ENCODE measurements around the gene CRHR1.

The CRHR1 gene

GRCh38 chr17:45868276-45868675, 84.2 kb downstream of the CRHR1 start:
- H3K4me3 ChIP-seq (ENCODE audit: low read depth, low read length), result no peak overlapping the region
- TF ChIP-seq, protein P1, sequence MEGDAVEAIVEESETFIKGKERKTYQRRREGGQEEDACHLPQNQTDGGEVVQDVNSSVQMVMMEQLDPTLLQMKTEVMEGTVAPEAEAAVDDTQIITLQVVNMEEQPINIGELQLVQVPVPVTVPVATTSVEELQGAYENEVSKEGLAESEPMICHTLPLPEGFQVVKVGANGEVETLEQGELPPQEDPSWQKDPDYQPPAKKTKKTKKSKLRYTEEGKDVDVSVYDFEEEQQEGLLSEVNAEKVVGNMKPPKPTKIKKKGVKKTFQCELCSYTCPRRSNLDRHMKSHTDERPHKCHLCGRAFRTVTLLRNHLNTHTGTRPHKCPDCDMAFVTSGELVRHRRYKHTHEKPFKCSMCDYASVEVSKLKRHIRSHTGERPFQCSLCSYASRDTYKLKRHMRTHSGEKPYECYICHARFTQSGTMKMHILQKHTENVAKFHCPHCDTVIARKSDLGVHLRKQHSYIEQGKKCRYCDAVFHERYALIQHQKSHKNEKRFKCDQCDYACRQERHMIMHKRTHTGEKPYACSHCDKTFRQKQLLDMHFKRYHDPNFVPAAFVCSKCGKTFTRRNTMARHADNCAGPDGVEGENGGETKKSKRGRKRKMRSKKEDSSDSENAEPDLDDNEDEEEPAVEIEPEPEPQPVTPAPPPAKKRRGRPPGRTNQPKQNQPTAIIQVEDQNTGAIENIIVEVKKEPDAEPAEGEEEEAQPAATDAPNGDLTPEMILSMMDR (IDR thresholded peaks at IDR 0.05; ENCODE audit: low read depth, low read length, missing control alignments), result no peak
- DNase-seq (ENCODE audit: low read depth), result no peak

DNA sequence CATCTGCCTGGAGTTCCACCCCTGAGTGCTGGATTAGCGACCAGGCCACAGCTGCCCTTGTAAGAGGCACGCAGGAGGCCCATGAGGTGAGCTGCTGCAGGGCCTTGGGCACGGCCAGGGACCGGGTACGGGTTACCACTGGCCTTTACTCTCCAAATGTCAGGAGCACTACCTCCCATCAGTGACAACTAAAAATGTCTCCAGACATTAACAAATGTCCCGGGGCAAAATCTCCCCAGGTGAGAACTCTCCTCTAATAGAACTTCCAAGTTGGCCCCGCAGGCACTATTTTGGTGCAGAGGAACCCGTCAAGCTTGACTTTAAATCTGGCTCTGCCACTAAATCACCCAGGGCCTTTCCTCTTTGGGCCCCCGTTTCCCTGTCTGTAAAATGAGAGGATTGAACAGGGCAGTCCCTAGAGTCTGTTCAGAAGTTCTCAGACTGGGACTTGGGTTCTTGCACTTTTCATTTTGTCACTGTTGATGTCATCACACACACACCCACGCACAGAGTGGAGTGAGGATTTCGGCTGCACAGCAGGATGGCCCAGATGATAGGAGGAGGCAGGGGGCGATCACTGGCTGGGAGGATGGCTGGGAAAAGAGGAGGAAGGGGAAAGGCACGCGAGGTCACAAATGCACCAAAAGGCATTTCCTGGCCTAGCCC, 85.7 kb downstream of the CRHR1 start:
- TF ChIP-seq, protein P1 (IDR thresholded peaks at IDR 0.05; ENCODE audit: low read depth, low read length, missing control alignments), result no peak
- H3K4me3 ChIP-seq (ENCODE audit: low read depth, low read length), result no peak overlapping the region
- no peak for DNase-seq (ENCODE audit: low read depth)

GRCh38 chr17:45870342-45870974, 86.3 kb downstream of the CRHR1 start:
- TF ChIP-seq, protein P1 (IDR thresholded peaks at IDR 0.05; ENCODE audit: low read depth, low read length, missing control alignments), result no peak
- no peak for DNase-seq (ENCODE audit: low read depth)
- no peak overlapping the region for H3K4me3 ChIP-seq (ENCODE audit: low read depth, low read length)

DNA sequence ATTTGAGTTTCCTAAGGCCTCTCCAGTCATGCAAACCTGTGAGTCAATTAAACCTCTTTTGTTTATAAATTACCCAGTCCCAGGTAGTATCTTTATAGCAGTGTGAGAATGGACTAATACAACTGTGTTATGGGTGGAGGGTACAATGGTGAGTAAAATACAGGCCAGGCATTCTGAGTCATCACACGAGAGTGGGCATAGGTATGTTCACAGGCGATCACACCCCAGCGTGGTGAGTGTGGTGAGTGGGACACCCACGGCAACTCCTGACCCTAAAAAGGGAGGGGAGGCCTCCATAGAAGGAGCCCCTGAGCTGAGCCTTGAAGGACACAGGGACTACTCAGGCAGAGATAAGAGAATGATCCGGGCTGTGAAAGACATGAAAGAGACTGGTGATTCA, 87.6 kb downstream of the CRHR1 start:
- DNase-seq (ENCODE audit: low read depth), result no peak
- TF ChIP-seq, protein P1 (IDR thresholded peaks at IDR 0.05; ENCODE audit: low read depth, low read length, missing control alignments), result no peak

GRCh38 chr17:45873728-45874127, 89.6 kb downstream of the CRHR1 start:
- TF ChIP-seq, protein P1 (IDR thresholded peaks at IDR 0.05; ENCODE audit: low read depth, low read length, missing control alignments), result no peak
- no peak overlapping the region for H3K4me3 ChIP-seq (ENCODE audit: low read depth, low read length)
- DNase-seq (ENCODE audit: low read depth), result no peak

More for the DNA sequence above, 87.6 kb downstream of the CRHR1 start:
- H3K4me3 ChIP-seq (ENCODE audit: low read depth, low read length), result no peak overlapping the region

DNA sequence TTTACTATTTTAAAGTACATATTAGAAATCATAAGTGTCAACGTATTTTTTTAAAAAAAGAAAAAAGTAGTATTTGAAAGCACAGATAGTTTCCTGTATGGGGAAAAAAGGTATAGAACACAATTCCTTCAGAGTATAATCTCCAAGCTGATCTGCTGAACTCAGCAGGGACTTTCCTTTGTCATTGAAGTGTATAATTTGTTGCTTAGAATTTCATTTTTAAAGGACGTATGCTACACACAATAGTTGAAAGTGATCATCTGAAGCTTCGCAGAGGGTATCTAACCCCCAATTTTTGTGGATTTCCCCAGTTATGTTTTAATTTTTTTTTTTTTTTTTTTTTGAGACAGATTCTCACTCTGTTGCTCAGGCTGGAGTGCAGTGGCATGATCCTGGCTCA, 90.0 kb downstream of the CRHR1 start:
- no peak overlapping the region for H3K4me3 ChIP-seq (ENCODE audit: low read depth, low read length)
- DNase-seq (ENCODE audit: low read depth), result no peak
- TF ChIP-seq, protein P1 (IDR thresholded peaks at IDR 0.05; ENCODE audit: low read depth, low read length, missing control alignments), result no peak

DNA sequence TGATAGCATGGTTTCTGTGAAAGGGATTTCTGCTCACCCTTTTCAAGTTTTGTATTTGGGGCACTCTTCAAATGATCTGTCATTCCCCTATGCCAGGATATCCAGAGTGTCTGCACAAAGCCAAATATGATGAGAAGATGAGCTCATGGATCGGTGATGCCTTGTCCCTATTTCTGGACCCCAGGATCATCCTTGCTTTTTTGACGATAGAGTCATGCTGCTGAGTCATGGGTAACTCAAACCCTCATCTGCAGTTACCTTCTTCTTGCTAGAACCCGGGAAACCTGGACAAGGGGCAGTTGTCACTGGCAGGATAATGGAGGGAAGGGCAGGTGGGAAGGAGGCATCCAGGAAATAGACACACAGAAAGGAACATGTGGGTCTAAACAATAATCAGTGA, 92.4 kb downstream of the CRHR1 start:
- DNase-seq (ENCODE audit: low read depth), result no peak
- TF ChIP-seq, protein P1 (IDR thresholded peaks at IDR 0.05; ENCODE audit: low read depth, low read length, missing control alignments), result no peak
- no peak overlapping the region for H3K4me3 ChIP-seq (ENCODE audit: low read depth, low read length)

All from GM12864 (cell line).